Measurements from ENCODE around the gene GK.
"Not testable (repeated sequence)": the region's sequence is repeated elsewhere in the genome, so short reads cannot be mapped to it uniquely, and the experiment has no call there.

The GK gene

GRCh38 chrX:30654989-30655607, 1.9 kb downstream of the GK start:
- no peak for DNase-seq

- no peak for DNase-seq
Measured at GRCh38 chrX:30655991-30656390, 2.8 kb downstream of the GK start.

- DNase-seq, result no peak
Measured at GRCh38 chrX:30657196-30658161, 4.3 kb downstream of the GK start.

- DNase-seq, result no peak
Measured at GRCh38 chrX:30659421-30659820, 6.2 kb downstream of the GK start.

- DNase-seq, result no peak
Measured at GRCh38 chrX:30661228-30661627, 8.0 kb downstream of the GK start.

GRCh38 chrX:30663322-30663721, 10.1 kb downstream of the GK start:
- no peak for DNase-seq

- DNase-seq, result no peak
Measured at GRCh38 chrX:30665471-30665870, 12.2 kb downstream of the GK start.

- no peak for DNase-seq
Measured at GRCh38 chrX:30666094-30666493, 12.9 kb downstream of the GK start.

GRCh38 chrX:30668581-30668980, 15.4 kb downstream of the GK start:
- DNase-seq, result no peak

GRCh38 chrX:30671189-30671588, 18.0 kb downstream of the GK start:
- DNase-seq, result not testable (repeated sequence)

- no peak for DNase-seq
Measured at GRCh38 chrX:30673127-30673796, 20.0 kb downstream of the GK start.

GRCh38 chrX:30673884-30674598, 20.8 kb downstream of the GK start:
- no peak for DNase-seq

GRCh38 chrX:30674799-30675198, 21.6 kb downstream of the GK start:
- no peak for DNase-seq

- DNase-seq, result no peak
Measured at GRCh38 chrX:30679369-30679768, 26.1 kb downstream of the GK start.

- no peak for DNase-seq
Measured at GRCh38 chrX:30680618-30681017, 27.4 kb downstream of the GK start.

- no peak for DNase-seq
Measured at GRCh38 chrX:30688641-30689040, 35.4 kb downstream of the GK start.

GRCh38 chrX:30689116-30689515, 35.9 kb downstream of the GK start:
- DNase-seq, result no peak

- DNase-seq, result no peak
Measured at GRCh38 chrX:30690330-30690729, 37.1 kb downstream of the GK start.

GRCh38 chrX:30693999-30694650, 40.9 kb downstream of the GK start:
- DNase-seq, result no peak

GRCh38 chrX:30702736-30703135, 49.5 kb downstream of the GK start:
- DNase-seq, result no peak

- no peak for DNase-seq
Measured at GRCh38 chrX:30706216-30706775, 53.1 kb downstream of the GK start.

GRCh38 chrX:30712214-30712613, 59.0 kb downstream of the GK start:
- DNase-seq, result no peak
